GM10248 (cell line): ENCODE measurements around the gene SLC25A45.

Source experiments
- CTCF ChIA-PET: fragments of 300-600 bp; sonication (Branson Sonifier 250); formaldehyde crosslinking; extraction: SDS; loops from one replicate; lab custom pipeline; 2021; ENCODE audit warnings: antibody characterized with exemption; lab: Yijun Ruan, JAX
- POLR2A ChIA-PET: fragments of 350-650 bp; sonication (Branson Sonifier 250); formaldehyde crosslinking; extraction: SDS; loops from one replicate; lab custom pipeline; 2020; ENCODE audit warnings: antibody characterized with exemption; lab: Yijun Ruan, JAX
- DNase-seq: peaks from one replicate; pipeline ENCODE4 v3.0.0; 2012; ENCODE audit errors: extremely low spot score
- TF ChIP-seq, protein P1 (sequence below): IDR thresholded peaks from 2 replicates; pipeline ENCODE4 v1.5.1; 2012; ENCODE audit warnings: mild to moderate bottlenecking, low read depth; ENCODE audit errors: extremely low read depth, missing control alignments, control extremely low read depth

The SLC25A45 gene

DNA sequence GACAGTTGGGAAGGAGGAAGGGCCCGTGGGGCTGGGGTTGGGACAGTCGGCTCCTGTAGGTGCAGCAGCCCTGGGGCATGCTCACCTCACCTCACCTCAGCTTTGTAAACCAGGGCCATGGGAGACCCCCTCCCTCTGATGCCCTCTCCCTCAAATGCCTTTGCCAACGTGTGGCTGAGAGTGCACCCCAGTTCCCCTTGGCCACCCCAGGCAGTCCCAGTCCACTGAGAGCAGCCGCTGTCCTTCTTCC lies 35.9 kb upstream of the SLC25A45 start:
- TF ChIP-seq, protein P1, sequence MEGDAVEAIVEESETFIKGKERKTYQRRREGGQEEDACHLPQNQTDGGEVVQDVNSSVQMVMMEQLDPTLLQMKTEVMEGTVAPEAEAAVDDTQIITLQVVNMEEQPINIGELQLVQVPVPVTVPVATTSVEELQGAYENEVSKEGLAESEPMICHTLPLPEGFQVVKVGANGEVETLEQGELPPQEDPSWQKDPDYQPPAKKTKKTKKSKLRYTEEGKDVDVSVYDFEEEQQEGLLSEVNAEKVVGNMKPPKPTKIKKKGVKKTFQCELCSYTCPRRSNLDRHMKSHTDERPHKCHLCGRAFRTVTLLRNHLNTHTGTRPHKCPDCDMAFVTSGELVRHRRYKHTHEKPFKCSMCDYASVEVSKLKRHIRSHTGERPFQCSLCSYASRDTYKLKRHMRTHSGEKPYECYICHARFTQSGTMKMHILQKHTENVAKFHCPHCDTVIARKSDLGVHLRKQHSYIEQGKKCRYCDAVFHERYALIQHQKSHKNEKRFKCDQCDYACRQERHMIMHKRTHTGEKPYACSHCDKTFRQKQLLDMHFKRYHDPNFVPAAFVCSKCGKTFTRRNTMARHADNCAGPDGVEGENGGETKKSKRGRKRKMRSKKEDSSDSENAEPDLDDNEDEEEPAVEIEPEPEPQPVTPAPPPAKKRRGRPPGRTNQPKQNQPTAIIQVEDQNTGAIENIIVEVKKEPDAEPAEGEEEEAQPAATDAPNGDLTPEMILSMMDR = no peak
- ChIA-PET POLR2A (interaction anchor here (0.6 to 14.7 kb wide), 6 partner anchors 15 to 106 kb away, joined by 3 to 620 read pairs (median 6); partner anchors contain the start of genes MALAT1 and SCYL1), CTCF (interaction anchor here (1.8 to 7.4 kb wide), 8 partner anchors 14 to 90 kb away, joined by 4 to 85 read pairs (median 18); partner anchors contain the start of gene FRMD8)
- no peak for DNase-seq

DNA sequence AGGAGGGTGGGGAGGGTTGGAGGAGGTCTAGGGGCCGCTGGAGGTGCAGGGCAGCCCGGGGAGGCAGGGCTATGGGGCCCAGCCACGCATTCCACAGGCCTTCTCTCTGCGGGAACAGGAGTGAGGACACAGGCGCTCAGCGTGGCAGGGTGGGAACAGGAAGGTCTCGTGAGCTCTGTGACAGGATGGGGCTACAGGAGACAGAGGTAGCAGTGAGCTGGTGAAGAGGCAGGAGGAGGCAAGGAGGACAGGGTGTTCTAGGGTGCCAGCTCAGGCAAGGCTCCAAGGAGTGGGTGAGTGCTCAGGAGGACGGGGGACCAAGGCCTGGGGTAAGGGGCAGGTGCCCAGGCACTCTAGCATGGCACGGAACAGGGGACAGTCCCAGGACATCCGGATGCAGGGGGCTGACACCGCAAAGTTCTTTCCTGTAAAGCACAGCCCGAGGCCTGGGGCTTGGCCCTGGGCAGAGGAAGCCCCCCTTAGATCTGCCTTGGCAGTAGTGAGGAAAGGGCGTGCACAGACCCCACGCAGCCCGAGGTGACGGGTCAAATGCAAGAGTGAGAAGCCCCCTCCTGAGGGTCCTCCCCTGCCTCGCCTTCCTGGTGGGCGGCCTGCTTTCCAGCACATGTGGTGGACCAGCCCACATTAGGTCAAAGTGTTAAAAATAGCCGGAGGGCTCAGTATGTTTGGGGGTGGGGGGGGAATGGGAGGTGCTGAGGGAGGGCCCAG lies 35.4 kb upstream of the SLC25A45 start:
- ChIA-PET CTCF (interaction anchor here (0.9 to 7.4 kb wide), 11 partner anchors 14 to 90 kb away, joined by 3 to 85 read pairs (median 14); partner anchors contain the start of gene FRMD8), POLR2A (interaction anchor here (0.6 to 14.7 kb wide), 6 partner anchors 14 to 107 kb away, joined by 3 to 620 read pairs (median 6); partner anchors contain the start of genes MALAT1 and SCYL1)
- TF ChIP-seq, protein P1 = no peak
- DNase-seq = no peak

DNA sequence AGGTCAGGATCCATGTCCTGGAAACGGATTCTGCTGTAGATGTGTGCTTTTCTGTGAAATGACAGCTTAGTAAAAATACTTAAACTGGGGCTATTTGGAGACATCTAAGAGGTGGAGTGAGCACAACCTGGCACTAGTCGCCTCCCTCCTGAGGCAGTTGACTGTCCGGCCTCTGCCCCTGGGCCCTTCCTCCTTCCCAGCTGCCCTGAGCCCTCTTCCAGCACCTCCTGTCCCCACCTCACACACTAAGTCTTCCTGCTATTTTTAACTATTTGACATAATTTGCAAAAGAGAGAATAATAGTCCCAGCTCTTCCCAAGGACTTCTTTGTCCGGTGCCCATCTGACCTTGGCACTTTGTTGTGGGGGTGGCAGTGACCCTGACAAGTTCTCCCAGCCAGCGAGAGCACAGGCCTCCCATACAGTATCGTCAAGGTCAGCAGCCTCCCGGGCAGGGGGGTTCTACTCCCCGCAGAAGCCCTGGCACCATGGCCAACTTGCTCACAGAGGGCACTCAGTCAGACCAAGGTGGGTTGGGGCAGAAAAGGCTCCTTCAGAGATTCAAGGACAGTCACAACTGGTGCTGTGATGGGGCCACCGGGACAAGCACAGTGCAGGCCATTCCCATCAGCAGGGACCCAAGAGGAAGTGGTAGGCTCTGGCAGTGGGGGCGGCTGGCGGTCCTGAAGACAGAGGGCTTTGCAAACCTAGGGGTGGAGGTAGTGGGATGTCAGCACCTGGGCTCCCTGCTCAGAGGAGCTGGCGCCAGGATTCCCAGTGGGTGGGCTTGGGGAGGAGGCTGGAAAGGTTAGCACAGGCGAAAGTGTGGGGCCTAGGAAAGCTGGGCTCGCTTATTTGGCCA lies 34.6 kb upstream of the SLC25A45 start:
- POLR2A ChIA-PET = interaction anchor here (0.9 to 14.7 kb wide), 4 partner anchors 9 to 82 kb away, joined by 3 to 620 read pairs (median 6); partner anchors contain the start of gene MALAT1
- TF ChIP-seq, protein P1 = no peak
- no peak for DNase-seq
- CTCF ChIA-PET = interaction anchor here (0.8 to 7.4 kb wide), 40 partner anchors 7 to 158 kb away, joined by 3 to 85 read pairs (median 7); partner anchors contain the start of genes EHBP1L1, FRMD8, MALAT1 and SLC25A45

DNA sequence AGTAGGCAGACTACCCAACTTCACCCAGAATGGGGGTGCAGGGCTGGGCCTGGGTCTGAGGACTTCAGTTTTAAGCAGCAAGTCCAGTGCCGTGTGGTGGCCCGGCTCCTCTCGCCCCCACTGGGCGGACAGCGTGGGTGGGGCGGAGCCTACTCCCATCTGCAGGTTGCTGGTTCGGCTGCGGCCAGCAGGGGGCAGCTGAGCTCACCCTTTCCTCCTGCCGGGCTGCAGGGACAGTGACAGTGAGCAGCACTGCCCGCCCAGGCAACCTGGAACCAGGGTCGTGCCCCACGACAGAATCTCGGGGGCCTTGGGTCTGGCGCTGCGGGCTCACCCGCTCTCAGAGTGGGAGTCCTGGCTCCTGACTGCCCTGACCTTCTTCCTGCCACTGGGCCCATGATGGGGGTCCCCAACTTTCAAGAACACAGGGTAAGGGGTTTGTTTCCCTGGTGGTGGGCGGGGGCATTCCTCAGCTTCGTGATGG lies 33.9 kb upstream of the SLC25A45 start:
- TF ChIP-seq, protein P1 = peak; percentile 96
- DNase-seq = peak; percentile 91
- ChIA-PET POLR2A (interaction anchor here (1.0 to 14.7 kb wide), 6 partner anchors 9 to 82 kb away, joined by 3 to 620 read pairs (median 4); partner anchors contain the start of genes MALAT1 and SLC25A45), CTCF (interaction anchor here (0.8 to 7.4 kb wide), 43 partner anchors 8 to 222 kb away, joined by 3 to 85 read pairs (median 6); partner anchors contain the start of genes EHBP1L1, FRMD8, MALAT1 and SIPA1)

DNA sequence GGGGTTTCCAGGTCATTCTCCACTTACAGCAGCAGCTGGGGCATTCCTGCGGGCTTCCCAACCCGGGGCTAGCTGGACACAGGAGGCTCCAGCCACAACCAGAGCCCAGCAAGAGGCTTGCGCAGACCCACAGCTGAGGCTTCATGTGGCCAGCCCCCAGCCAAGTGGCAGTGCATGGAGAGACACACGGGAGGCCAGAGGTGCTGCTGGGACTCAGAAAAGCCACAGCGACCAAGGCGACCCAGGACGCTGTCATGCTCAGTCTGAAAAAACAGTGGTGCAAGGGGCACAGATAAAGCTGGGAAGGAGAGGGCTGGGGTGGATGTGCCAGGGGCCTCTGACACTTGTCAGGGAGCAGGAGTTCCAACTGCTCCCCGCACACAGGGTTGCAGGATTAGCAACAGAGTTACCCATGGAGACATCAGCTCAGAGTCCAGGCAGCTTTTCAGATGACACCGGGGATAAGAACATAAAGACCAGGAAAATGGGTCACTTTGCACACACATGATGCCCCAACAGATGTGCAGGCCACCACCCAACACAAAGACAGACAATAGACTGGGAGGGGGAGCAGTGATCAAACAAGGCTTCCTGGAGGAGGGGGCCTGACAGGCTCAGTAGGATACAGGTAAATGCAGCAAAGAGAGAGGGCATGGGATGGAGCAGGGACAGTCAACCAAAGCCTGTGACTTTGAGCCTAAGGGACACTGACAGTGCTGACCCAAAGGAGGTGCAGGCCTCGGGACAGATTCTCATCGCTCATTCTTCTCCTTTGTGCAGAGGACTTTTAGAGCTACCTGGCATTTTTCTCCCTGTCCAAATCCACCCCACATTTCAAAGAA lies 33.3 kb upstream of the SLC25A45 start:
- no peak for DNase-seq
- ChIA-PET POLR2A (interaction anchor here (0.5 to 14.7 kb wide), 9 partner anchors 7 to 501 kb away, joined by 3 to 620 read pairs (median 4); partner anchors contain the start of genes MALAT1, NEAT1 and SLC25A45), CTCF (interaction anchor here (0.8 to 7.4 kb wide), 40 partner anchors 9 to 222 kb away, joined by 3 to 85 read pairs (median 7); partner anchors contain the start of genes EHBP1L1, FRMD8, MALAT1 and SIPA1)
- TF ChIP-seq, protein P1 = no peak
